HepG2 (cell line): ENCODE measurements around the gene LSR. TPM values are rescaled to one million over a fixed set of nuclear protein-coding genes. Genes with fewer than 3 reads are reported as not detected.
A peak's percentile ranks its signal among the peaks of the same experiment; 100 is the strongest.

ENCODE experiments used
- FUBP1 ChIP-seq: sonication (generic); formaldehyde crosslinking; IDR thresholded peaks from 2 replicates; pipeline ENCODE4 v1.5.1; 2020; ENCODE audit warnings: missing genetic modification reagents, mild to moderate bottlenecking, borderline replicate concordance
- ISL2 ChIP-seq: sonication (generic); formaldehyde crosslinking; IDR thresholded peaks from 2 replicates; pipeline ENCODE4 v1.5.0; 2020; ENCODE audit warnings: missing genetic modification reagents
- KAT7 ChIP-seq: IDR thresholded peaks from 2 replicates; pipeline ENCODE4 v1.6.1; 2018; ENCODE audit warnings: borderline replicate concordance, missing compliant biosample characterization
- KDM3A ChIP-seq: IDR thresholded peaks from 2 replicates; pipeline ENCODE4 v1.6.1; 2018; ENCODE audit warnings: low read depth, missing compliant biosample characterization
- NFIC ChIP-seq: IDR thresholded peaks from 2 replicates; pipeline ENCODE4 v1.6.1; 2012; ENCODE audit warnings: mild to moderate bottlenecking, low read length, inconsistent platforms
- NR1H2 ChIP-seq: sonication (generic); formaldehyde crosslinking; IDR thresholded peaks from 2 replicates; pipeline ENCODE4 v1.8.1; 2022; ENCODE audit warnings: low read depth, missing genetic modification reagents, borderline replicate concordance
- NR3C1 ChIP-seq: sonication (generic); formaldehyde crosslinking; IDR thresholded peaks from 2 replicates; pipeline ENCODE4 v1.4.0; 2020; ENCODE audit warnings: missing genetic modification reagents
- PRDM4 ChIP-seq: sonication (generic); formaldehyde crosslinking; IDR thresholded peaks from 2 replicates; pipeline ENCODE4 v1.9.0; 2021; ENCODE audit warnings: missing genetic modification reagents, borderline replicate concordance
- RBM22 ChIP-seq: fragments of 200-400 bp; formaldehyde crosslinking; optimal IDR thresholded peaks from 2 replicates; pipeline ENCODE3; 2017; ENCODE audit warnings: mild to moderate bottlenecking, low read length, moderate library complexity
- SIN3B ChIP-seq: fragments of 150-350 bp; IDR thresholded peaks from 2 replicates; pipeline ENCODE4 v1.6.1; 2014; ENCODE audit warnings: low read length
- SOX5 ChIP-seq: IDR thresholded peaks from 2 replicates; pipeline ENCODE4 v1.6.1; 2016; ENCODE audit warnings: borderline replicate concordance
- TBP ChIP-seq: sonication (generic); formaldehyde crosslinking; IDR thresholded peaks from 2 replicates; pipeline ENCODE4 v1.5.0; 2020; ENCODE audit warnings: missing genetic modification reagents
- ZC3H4 ChIP-seq: sonication (generic); formaldehyde crosslinking; IDR thresholded peaks from 2 replicates; pipeline ENCODE4 v1.4.0; 2020; ENCODE audit warnings: missing genetic modification reagents, borderline replicate concordance
- ZFX ChIP-seq: sonication (generic); formaldehyde crosslinking; IDR thresholded peaks from 2 replicates; pipeline ENCODE4 v1.4.0; 2020; ENCODE audit warnings: mild to moderate bottlenecking, low read depth, missing genetic modification reagents, moderate library complexity
- ZNF496 ChIP-seq: sonication (generic); formaldehyde crosslinking; IDR thresholded peaks from 2 replicates; pipeline ENCODE4 v1.8.1; 2023; ENCODE audit warnings: mild to moderate bottlenecking, moderate library complexity, missing genetic modification reagents; ENCODE audit not compliant: insufficient replicate concordance
- ZNF737 ChIP-seq: sonication (generic); formaldehyde crosslinking; IDR thresholded peaks from 2 replicates; pipeline ENCODE4 v1.5.0; 2020; ENCODE audit warnings: missing genetic modification reagents, mild to moderate bottlenecking, borderline replicate concordance
- ZNF883 ChIP-seq: sonication (generic); formaldehyde crosslinking; IDR thresholded peaks from 2 replicates; pipeline ENCODE4 v1.5.1; 2020; ENCODE audit warnings: mild to moderate bottlenecking, missing genetic modification reagents; ENCODE audit errors: not compliant biosample characterization
- polyA plus RNA-seq, 8 experiments: library from polyadenylated mRNA; depleted of rRNA in 3 of 8; stranded (reverse) in 7 of 8; unstranded in 1 of 8; fragments of >200 nt; fragmentation: Illumina TruSeq in 4 of 8; extraction: Trizol in 4 of 8; gene quantifications; 2 replicates each; pipeline versions ENCODE4 v1.2.1 to v1.2.3, GENCODE V29; 2011 to 2016; ENCODE audit warnings: low read depth in 4 of 8, missing spikeins in 1 of 8, mixed read lengths in 1 of 8; ENCODE audit not compliant: insufficient read depth in 1 of 8
- total RNA-seq, 5 experiments: library from RNA; depleted of rRNA; stranded (reverse); fragments of >200 nt; fragmentation: Illumina TruSeq; extraction: Trizol; gene quantifications; 2 replicates each; pipeline ENCODE4 v1.2.3, GENCODE V29; 2016; ENCODE audit warnings: low read depth in 1 of 5
- TF ChIP-seq, protein P1 (sequence below): sonication (generic); formaldehyde crosslinking; IDR thresholded peaks from 2 replicates; pipeline ENCODE4 v1.5.0; 2020; ENCODE audit warnings: mild to moderate bottlenecking, missing genetic modification reagents, borderline replicate concordance

LSR gene
- total and polyA plus RNA-seq, 2 of the 13 experiments (the other 11 are each of a cell fraction or from before 2014, with no cell fraction given) = 29.2 to 79.2 TPM

DNA sequence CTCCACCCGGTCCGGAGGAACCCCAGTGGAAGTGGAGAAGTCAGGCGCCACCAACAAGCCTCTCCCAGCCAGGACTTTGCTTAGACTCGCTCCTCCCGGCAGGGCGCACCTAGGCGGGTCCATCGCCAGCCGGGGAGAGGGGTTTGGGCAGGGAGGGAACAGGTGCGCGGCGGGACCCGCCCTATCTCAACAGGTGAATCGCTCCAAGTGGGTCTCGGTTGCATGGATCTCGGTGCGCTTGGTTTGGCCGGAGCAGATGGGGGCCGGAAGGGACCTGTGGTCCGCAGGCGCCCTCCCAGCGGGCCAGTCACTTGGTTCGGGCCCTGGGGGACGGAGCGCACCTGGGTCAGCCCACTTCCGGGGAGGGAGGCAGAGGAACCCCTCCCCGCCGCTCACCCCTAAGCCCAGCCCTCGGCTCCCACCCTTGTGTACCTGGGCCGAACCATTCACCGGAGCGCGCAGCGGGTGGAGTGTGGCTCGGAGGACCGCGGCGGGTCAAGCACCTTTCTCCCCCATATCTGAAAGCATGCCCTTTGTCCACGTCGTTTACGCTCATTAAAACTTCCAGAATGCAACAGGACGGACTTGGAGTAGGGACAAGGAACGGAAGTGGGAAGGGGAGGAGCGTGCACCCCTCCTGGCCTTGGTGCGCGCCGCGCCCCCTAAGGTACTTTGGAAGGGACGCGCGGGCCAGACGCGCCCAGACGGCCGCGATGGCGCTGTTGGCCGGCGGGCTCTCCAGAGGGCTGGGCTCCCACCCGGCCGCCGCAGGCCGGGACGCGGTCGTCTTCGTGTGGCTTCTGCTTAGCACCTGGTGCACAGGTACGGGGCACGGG lies at the start of gene LSR (continued):
- TF ChIP-seq, protein P1, sequence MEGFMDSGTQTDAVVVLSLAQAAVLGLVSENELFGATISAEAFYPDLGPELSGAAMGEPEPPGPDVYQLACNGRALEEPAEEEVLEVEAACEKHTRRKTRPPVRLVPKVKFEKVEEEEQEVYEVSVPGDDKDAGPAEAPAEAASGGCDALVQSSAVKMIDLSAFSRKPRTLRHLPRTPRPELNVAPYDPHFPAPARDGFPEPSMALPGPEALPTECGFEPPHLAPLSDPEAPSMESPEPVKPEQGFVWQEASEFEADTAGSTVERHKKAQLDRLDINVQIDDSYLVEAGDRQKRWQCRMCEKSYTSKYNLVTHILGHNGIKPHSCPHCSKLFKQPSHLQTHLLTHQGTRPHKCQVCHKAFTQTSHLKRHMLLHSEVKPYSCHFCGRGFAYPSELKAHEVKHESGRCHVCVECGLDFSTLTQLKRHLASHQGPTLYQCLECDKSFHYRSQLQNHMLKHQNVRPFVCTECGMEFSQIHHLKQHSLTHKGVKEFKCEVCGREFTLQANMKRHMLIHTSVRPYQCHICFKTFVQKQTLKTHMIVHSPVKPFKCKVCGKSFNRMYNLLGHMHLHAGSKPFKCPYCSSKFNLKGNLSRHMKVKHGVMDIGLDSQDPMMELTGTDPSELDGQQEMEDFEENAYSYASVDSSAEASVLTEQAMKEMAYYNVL (CRISPR knock-in tag) = peak; percentile 91
- TF ChIP-seq SOX5 (CRISPR knock-in tag) (no peak), ZC3H4 (CRISPR knock-in tag) (0 out of 2 replicates have a peak, but pooled peaks have one; percentile 43), KDM3A (CRISPR knock-in tag) (peak; percentile 41; the same call in 1 of the 2 replicates), TBP (0 out of 2 replicates have a peak, but pooled peaks have one; percentile 80), PRDM4 (0 out of 2 replicates have a peak, but pooled peaks have one; percentile 32), ZNF883 (peak; percentile 21), RBM22 (peak; percentile 69), NR1H2 (CRISPR knock-in tag) (no peak), SIN3B (no peak), NR3C1 (CRISPR knock-in tag) (no peak), ZNF496 (CRISPR knock-in tag) (no peak), NFIC (peak; percentile 34; the same call in 1 of the 2 replicates), KAT7 (CRISPR knock-in tag) (peak; percentile 89; the same call in 1 of the 2 replicates), FUBP1 (CRISPR knock-in tag) (no peak), ZNF737 (CRISPR knock-in tag) (no peak), ISL2 (CRISPR knock-in tag) (peak; percentile 67), ZFX (CRISPR knock-in tag) (peak; percentile 82)
